GM23338 (cell line): Measurements from ENCODE around the gene GFPT2. TPM values are rescaled to one million over a fixed set of nuclear protein-coding genes. Genes with fewer than 3 reads are reported as not detected.

Experiments
- ATAC-seq: fragments of 200-7000 bp; cut with Tn5 transposase; 3 replicates; pipeline ENCODE4 v1.9.1; 2020
- DNase-seq: peaks from one replicate; pipeline ENCODE4 v3.0.0-alpha.2; 2015; ENCODE audit warnings: low spot score
- H2AFZ ChIP-seq: fragments of 200-600 bp; sonication (generic); 2 replicates; pipeline ENCODE4 v1.8.0; 2016; ENCODE audit warnings: antibody characterized with exemption, mild to moderate bottlenecking, moderate library complexity
- H3F3A ChIP-seq: fragments of 200-600 bp; sonication (generic); replicated peaks from 2 replicates; pipeline ENCODE4 v1.8.0; 2017; ENCODE audit warnings: antibody characterized with exemption, mixed run types, low read depth
- H3K27ac ChIP-seq: fragments of 200-600 bp; sonication (generic); 2 replicates; pipeline ENCODE4 v1.6.1; 2016; ENCODE audit warnings: low read depth
- H3K27me3 ChIP-seq: fragments of 200-600 bp; sonication (generic); 2 replicates; pipeline ENCODE4 v1.8.0; 2016; ENCODE audit warnings: mild to moderate bottlenecking, mixed run types, moderate library complexity; ENCODE audit not compliant: insufficient read depth
- H3K36me3 ChIP-seq: fragments of 200-600 bp; sonication (generic); 2 replicates; pipeline ENCODE4 v1.8.0; 2016; ENCODE audit warnings: mild to moderate bottlenecking; ENCODE audit not compliant: insufficient read depth
- H3K4me1 ChIP-seq: fragments of 200-600 bp; sonication (generic); 2 replicates; pipeline ENCODE4 v1.8.0; 2016; ENCODE audit warnings: mild to moderate bottlenecking, moderate library complexity; ENCODE audit not compliant: insufficient read depth
- H3K4me2 ChIP-seq: fragments of 200-600 bp; sonication (generic); 2 replicates; pipeline ENCODE4 v1.7.1; 2017; ENCODE audit warnings: mixed run types
- H3K4me3 ChIP-seq: fragments of 200-600 bp; sonication (generic); 2 replicates; pipeline ENCODE4 v1.6.1; 2016; ENCODE audit warnings: mixed run types
- H3K79me2 ChIP-seq: fragments of 200-600 bp; sonication (generic); replicated peaks from 2 replicates; pipeline ENCODE4 v1.8.0; 2017; ENCODE audit warnings: mild to moderate bottlenecking; ENCODE audit not compliant: insufficient read depth
- H3K9me2 ChIP-seq: fragments of 200-600 bp; sonication (generic); 2 replicates; pipeline ENCODE4 v1.8.0; 2017; ENCODE audit not compliant: insufficient read depth
- H4K20me1 ChIP-seq: fragments of 200-600 bp; sonication (generic); replicated peaks from 2 replicates; pipeline ENCODE4 v1.8.0; 2017; ENCODE audit warnings: mild to moderate bottlenecking; ENCODE audit not compliant: insufficient read depth
- H3K27ac Mint-ChIP-seq: 2 replicates; pipeline ENCODE4 v1.8.0; 2020; ENCODE audit warnings: inconsistent platforms, mild to moderate bottlenecking, moderate library complexity, mixed read lengths
- H3K27me3 Mint-ChIP-seq: 3 replicates; pipeline ENCODE4 v1.8.0; 2022; ENCODE audit warnings: low read depth, mild to moderate bottlenecking, moderate library complexity, mixed read lengths, inconsistent platforms; ENCODE audit not compliant: insufficient read depth, poor library complexity
- H3K36me3 Mint-ChIP-seq: 3 replicates; pipeline ENCODE4 v1.8.0; 2021; ENCODE audit warnings: low read depth, mild to moderate bottlenecking, inconsistent platforms, moderate library complexity, mixed read lengths
- H3K4me1 Mint-ChIP-seq: 3 replicates; pipeline ENCODE4 v1.8.0; 2020; ENCODE audit warnings: mild to moderate bottlenecking, inconsistent platforms, mixed read lengths
- H3K4me3 Mint-ChIP-seq: 3 replicates; pipeline ENCODE4 v1.8.0; 2021; ENCODE audit warnings: moderate library complexity, mild to moderate bottlenecking, inconsistent platforms, mixed read lengths
- H3K9me3 Mint-ChIP-seq: 3 replicates; pipeline ENCODE4 v1.8.0; 2020; ENCODE audit warnings: moderate library complexity, mild to moderate bottlenecking, inconsistent platforms, mixed read lengths
- CTCF ChIP-seq, 2 experiments: fragments of 200-600 bp in 1 of 2; sonication (generic) in 1 of 2; conservative IDR thresholded peaks; 2 replicates each; pipeline versions ENCODE4 v1.5.1 to v1.6.1; 2016 to 2017; ENCODE audit warnings: antibody characterized with exemption in 2 of 2, low read depth in 2 of 2, mild to moderate bottlenecking in 2 of 2, moderate library complexity in 1 of 2
- ETS1 ChIP-seq: IDR thresholded peaks from 2 replicates; pipeline ENCODE4 v1.6.1; 2016; ENCODE audit warnings: antibody characterized with exemption
- EZH2 ChIP-seq: fragments of 200-600 bp; sonication (generic); IDR thresholded peaks from one replicate; pipeline ENCODE4 v1.8.0; 2017; ENCODE audit warnings: antibody characterized with exemption, mild to moderate bottlenecking, low read depth; ENCODE audit not compliant: unreplicated experiment
- JUNB ChIP-seq: IDR thresholded peaks from one replicate; pipeline ENCODE4 v1.6.1; 2016; ENCODE audit warnings: antibody characterized with exemption; ENCODE audit not compliant: unreplicated experiment
- POLR2AphosphoS5 ChIP-seq: IDR thresholded peaks from 2 replicates; pipeline ENCODE4 v1.6.1; 2016; ENCODE audit warnings: antibody characterized with exemption, low read depth
- REST ChIP-seq: IDR thresholded peaks from one replicate; pipeline ENCODE4 v1.6.1; 2018; ENCODE audit warnings: antibody characterized with exemption; ENCODE audit not compliant: unreplicated experiment
- ZNF331 ChIP-seq: fragments of 250-450 bp; sonication (Bioruptor Pico); IDR thresholded peaks from 2 replicates; pipeline ENCODE4 v1.5.0; 2020; ENCODE audit warnings: low read depth, mild to moderate bottlenecking, moderate library complexity
- ZNF462 ChIP-seq: fragments of 250-450 bp; sonication (Bioruptor Pico); IDR thresholded peaks from 2 replicates; pipeline ENCODE4 v1.5.0; 2020; ENCODE audit warnings: mild to moderate bottlenecking, moderate library complexity
- polyA plus RNA-seq: library from polyadenylated mRNA; unstranded; fragments of >200 nt; fragmentation: Nextera tagmentation; extraction: Ambion mirVana; gene quantifications from 2 replicates; pipeline ENCODE4 v1.2.1, GENCODE V29; 2016
- total RNA-seq: library from RNA; depleted of rRNA; stranded (reverse); fragments of >200 nt; shearing (Covaris generic); gene quantifications from 2 replicates; pipeline ENCODE4 v1.2.3, GENCODE V29; 2014

The GFPT2 gene
- total and polyA plus RNA-seq, 2 experiments from 2014 or later, result 82.6 to 120 TPM

- TF ChIP-seq REST (no peak), POLR2AphosphoS5 (no peak)
Measured at GRCh38 chr5:180281706-180282105, 71.4 kb downstream of the GFPT2 start (continued).

GRCh38 chr5:180274695-180275094, 78.4 kb downstream of the GFPT2 start:
- Histone ChIP-seq H3K4me1 (no peaks in the 10 kb centered on the region), H4K20me1 (peaks cover 3% of the 10 kb centered on the region; the same call in 1 of the 2 replicates), H3K36me3 (peaks cover 17% of the 10 kb centered on the region), H3K4me2 (no peak overlapping the region), H3K27ac (no peak overlapping the region), H2AFZ (no peak overlapping the region), H3K79me2 (peaks cover 3% of the 10 kb centered on the region; the same call in 1 of the 2 replicates), H3K27me3 (no peaks in the 10 kb centered on the region), H3K4me3 (no peak overlapping the region), H3F3A (no peaks in the 10 kb centered on the region), H3K9me2 (no peaks in the 10 kb centered on the region)
- H3K9me3 Mint-ChIP-seq, result peaks cover 8% of the 10 kb centered on the region; the same call in 1 of the 3 replicates
- H3K4me1 Mint-ChIP-seq, result no peaks in the 10 kb centered on the region
- H3K27me3 Mint-ChIP-seq, result peaks cover 4% of the 10 kb centered on the region
- H3K4me3 Mint-ChIP-seq, result no peak overlapping the region
- ATAC-seq (no peak), DNase-seq (no peak)
- TF ChIP-seq ETS1, result no peak
- TF ChIP-seq JUNB, result no peak
- no peak for TF ChIP-seq ZNF331 (CRISPR knock-in tag)
- no peak for TF ChIP-seq REST
- TF ChIP-seq POLR2AphosphoS5, result no peak
- no peak for TF ChIP-seq ZNF462 (CRISPR knock-in tag)
- TF ChIP-seq CTCF (conservative IDR thresholded peaks at IDR 0.05; ENCODE audit: low read depth in 2 of 2), result no peak
- TF ChIP-seq EZH2, result no peak
- no peak overlapping the region for H3K27ac Mint-ChIP-seq
- H3K36me3 Mint-ChIP-seq, result peaks cover 78% of the 10 kb centered on the region
